Measurements from ENCODE around the gene PCSK6.

Gene PCSK6

DNA sequence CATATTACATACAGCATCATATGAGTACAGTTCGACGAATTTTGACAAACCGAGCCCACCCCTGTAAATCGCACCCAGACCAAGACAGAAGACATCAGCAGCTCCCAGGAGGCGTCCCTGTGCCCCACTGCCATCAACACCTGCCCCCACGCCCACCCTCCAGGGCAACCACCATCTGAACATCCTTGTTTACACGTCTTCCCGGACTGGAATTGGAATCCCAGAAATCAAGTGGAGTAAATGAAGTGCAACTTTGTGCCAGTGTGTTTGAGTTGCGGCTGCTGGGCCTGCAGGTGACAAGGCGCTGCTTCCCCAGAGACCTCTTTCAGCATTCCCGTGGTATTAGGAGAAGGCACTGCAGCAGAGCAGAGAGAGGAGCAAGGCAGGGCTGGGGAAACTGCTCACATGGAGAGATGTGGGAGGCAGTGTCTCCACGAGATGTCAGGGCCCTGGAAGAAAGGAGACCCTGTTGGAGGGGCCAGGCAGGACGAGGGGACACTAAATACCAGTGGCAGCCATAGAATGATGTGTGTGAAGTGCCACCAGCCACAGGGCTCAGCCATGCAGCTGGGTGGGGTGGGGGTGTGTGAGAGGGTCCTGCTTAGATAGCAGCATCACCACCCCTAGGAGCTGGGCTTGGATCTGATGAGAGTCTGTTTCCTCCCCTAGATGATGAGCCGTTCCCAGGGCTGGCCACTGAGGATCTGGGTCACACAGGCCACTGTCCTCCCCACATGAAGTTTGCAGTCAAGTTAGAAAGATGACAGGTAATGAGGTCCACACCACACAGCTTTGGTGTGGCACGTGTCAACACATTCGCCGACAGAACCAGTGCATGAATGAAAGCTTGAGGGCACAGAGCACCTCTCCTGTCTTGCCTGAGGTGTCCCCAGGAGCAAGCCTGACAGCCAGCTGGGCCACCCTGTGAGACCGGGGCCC is 33.4 kb upstream of the PCSK6 start:
- DNase-seq (no peak), ATAC-seq (peak; percentile 21)

DNA sequence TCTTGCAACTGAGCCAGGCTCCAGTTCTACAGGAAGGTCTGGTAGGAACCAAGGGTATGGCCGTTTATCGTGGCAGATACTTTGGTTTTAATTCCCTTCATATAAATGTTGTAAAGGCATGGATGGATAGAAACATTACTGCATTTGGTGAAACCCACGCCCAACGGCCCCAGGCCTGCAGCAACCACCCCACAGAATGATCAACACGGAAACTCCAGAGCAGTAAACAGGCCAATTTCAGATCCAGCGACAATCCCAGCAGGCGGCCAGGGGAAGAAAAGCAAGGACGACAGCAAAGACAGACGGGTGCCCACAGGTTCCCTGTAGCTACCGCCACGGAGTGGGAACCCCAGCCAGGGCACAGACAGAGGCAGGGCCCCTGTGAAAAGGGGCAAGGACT is 32.6 kb upstream of the PCSK6 start:
- no peak for DNase-seq
- no peak for ATAC-seq

DNA sequence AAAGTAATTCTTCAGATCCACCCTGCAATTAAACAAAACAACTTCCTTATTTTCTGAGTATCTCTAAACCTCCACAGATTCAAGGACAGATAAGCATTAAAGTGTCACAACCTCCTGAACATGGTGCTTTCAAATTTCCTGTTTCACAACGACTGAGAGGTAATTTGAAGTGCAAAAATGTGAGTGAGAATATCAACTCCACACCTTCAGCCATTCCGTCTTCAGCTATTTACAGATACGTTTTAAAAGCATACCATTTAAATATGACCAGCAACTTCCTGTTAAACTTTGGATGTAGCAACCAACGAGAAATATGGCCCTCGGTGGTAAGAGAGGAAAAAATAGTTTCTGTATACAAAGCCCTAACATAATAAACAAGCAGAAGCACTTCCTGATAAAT is 32.1 kb upstream of the PCSK6 start:
- ATAC-seq (no peak), DNase-seq (no peak)

DNA sequence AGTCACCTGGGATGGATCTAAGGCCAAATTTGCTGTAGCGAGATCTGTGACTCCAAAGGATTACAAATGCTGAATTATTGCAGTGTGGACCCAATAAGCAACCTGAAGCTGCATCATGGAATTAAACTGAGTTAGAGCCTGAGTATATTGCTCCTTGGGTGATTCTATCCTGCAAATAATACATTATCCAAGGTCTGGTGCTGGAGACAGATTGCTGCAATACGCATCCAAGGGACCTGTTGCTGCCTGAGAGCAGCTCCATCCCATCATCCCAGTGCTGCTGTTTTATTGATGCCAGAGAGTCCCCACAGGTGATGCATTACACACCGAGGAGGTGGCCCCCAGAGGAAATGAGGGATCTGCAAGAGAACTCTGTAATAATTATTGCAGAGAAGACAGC is 31.6 kb upstream of the PCSK6 start:
- no peak for ATAC-seq
- no peak for DNase-seq

DNA sequence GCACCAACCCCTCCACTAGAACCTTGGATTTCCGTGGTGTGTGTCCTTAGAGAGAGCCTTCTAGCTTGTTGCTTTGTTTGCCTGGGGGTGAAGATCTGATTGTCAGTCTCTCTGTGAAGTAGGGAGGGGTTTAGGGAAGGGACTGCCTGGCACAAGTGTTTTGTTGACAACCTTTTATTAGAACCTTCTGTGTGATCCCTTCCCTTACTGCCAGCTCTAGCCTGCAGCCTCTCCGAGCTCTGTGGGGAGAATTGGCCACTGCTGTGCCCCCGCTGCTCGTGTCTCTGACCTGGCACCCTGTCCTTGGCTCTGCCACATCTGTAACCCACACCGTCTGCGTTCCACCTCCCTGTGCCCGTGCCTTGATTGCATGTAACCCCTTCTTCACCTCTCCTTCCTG is 30.9 kb upstream of the PCSK6 start:
- DNase-seq (no peak), ATAC-seq (no peak)

DNA sequence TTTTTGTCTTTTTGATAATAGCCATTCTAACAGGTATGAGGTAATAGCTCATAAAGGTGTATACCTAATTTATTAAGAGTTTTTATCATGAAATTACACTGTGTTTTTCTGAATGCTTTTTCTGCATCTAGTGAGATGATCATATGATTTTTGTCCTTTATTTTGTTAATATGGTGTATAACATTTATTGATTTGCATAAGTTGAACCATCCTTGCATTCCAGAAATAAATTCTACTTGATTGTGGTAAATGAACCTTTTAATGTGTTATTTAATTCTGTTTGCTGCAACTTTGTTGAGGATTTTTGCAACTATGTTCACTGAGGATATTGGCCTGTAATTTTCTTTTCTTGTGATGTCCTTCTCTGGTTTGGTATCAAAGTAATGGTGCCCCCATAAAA is 28.0 kb upstream of the PCSK6 start:
- ATAC-seq, result no peak

DNA sequence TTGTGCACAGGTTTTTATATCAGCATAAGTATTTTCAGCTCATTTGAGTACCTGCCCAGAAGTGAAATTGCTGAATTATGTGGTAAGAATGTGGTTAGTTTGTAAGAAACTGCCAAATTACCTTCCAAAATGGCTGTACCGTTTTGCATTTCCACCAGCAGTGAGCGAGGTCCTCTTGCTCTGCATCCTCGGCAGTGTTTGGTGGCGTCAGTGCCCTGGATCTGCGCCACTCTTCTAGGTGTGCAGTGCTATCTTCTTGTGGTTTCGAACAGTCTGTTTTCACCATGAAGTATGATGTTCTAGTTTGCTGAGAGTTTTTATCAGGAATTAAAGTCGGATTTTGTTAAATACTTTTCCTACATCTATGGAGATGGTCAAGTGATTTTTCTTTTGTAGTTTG is 24.8 kb upstream of the PCSK6 start:
- ATAC-seq (no peak), DNase-seq (no peak)

More for the DNA sequence above, 28.0 kb upstream of the PCSK6 start:
- no peak for DNase-seq

DNA sequence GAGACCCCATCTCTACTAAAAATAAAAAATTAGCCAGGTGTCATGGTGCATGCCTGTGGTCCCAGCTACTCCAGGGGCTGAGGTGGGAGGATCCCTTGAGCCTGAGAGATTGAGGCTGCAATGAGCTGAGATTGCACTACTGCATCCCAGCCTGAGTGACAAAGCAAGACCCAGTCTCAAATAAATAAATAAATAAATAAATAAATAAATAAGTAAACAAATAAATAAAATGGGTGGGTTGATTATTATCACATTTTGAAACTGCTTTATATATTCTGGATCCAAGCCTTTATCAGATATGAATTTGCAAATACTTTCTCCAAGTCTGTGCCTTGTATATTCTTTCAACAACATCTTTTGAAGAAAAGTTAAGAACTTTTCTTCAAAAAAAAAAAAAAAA is 22.2 kb upstream of the PCSK6 start:
- ATAC-seq, result no peak
- DNase-seq, result no peak

DNA sequence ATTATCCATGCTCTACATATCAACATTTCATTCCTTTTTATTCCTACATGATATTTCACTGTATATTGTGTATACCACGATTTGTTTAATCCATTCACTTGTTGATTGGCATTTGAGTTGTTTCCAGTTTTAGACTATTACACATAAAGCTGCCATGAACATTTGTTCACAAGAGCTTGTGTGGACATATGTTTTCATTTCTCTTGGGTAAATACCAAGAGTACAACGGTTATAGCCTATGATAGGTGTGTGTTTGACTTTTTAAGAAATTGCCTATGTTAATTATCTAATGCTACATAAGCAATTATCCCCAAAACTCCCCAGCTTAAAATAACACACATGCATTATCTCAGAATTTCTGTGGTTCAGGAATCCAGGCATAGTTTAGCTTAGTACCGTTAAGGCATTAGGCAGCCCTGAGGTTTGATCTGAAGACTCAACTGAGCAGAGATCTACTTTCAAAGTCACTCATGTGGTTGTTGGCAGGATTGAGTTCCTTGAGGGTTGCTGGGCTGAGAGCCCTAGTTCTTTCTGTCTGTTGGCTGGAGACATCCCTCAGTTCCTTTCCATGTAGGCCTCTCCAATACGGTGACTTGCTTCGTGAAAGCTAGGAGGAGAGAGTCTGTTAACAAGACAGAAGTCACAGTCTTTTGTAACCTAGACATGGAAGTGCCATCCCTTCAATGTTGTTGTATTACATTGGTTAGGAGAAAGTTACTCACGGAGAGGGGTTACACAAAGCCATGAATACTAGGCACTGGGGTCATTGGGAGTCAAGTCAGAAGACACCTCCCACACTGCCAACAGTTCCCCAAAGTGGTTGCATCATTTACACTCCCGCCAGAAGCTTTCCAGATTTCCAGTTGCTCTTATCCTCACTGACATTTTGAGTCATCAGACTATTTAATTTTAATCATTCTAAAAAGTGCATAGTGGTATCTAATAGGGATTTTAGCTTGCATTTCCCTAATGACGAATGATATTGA is 21.0 kb upstream of the PCSK6 start:
- DNase-seq, result no peak
- ATAC-seq, result no peak

DNA sequence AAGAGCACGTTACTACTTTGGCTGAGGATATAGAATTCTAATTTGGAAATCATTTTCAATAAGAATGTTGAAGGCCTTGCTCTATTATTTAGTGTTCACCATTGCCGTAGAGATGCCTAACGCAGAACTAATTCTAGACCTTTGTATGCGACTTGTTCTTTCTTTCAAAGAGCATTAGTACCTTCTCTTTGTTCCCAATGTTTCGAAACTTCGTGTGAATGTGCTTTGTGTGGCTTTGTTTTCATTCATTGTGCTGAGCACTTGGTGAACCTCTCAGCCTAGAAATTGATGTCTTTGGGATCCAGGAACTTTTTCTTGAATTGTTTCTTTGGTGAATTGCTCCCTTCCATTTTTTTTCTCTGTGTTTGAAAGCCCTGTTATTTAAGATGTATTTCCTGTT is 19.8 kb upstream of the PCSK6 start:
- no peak for ATAC-seq
- no peak for DNase-seq

DNA sequence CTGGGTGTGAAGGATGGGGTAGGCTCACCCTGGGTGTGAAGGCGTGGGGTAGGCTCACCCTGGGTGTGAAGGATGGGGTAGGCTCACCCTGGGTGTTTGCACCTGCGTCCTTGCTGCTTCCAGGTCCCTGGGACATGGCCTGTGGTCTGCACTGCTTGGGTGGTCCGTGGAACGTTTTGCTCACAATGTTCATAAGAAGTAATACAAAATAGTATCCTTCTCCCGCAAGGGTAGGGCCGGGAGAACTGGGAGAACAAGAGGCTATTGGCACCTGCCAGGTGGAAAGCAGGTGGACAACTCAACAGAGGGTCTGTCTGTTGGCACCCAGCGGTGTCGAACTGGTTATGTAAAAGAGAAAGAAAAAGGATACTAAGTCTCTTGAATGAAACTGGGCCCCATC is 17.0 kb upstream of the PCSK6 start:
- DNase-seq (no peak), ATAC-seq (no peak)

DNA sequence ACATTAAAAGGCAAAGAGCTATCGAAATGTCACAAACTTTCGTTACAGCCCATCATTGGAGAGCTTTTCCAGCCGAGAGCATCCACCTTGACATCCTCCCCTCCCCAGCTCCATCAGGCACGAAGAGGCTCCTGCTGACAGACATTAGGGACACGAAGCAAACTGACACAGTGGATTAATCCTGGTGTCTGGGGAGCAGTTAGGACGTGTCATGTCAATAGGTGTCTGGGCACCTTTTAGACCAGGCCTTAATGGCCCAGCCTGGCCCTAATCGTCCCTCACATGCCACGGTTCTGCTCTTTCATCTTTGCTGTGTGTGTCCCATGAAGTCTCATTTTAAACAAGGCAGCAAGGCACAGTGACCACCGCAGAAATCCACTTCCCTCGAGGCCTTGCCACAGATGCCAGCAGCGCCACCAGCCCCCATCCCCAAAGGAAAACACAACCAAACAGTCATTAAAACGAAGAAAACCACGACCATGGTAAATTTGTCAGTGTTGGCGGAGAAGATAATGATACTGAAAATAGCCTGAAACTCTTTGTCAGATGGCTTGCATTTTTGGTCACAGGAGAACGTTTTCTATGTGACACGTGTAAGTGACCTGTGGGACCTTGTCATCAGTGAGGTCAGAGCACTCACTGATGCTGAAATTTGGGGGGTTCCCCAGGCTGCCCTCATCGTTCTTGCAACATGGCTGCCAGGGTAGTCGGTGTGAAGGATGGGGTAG is 16.3 kb upstream of the PCSK6 start:
- no peak for DNase-seq
- no peak for ATAC-seq

DNA sequence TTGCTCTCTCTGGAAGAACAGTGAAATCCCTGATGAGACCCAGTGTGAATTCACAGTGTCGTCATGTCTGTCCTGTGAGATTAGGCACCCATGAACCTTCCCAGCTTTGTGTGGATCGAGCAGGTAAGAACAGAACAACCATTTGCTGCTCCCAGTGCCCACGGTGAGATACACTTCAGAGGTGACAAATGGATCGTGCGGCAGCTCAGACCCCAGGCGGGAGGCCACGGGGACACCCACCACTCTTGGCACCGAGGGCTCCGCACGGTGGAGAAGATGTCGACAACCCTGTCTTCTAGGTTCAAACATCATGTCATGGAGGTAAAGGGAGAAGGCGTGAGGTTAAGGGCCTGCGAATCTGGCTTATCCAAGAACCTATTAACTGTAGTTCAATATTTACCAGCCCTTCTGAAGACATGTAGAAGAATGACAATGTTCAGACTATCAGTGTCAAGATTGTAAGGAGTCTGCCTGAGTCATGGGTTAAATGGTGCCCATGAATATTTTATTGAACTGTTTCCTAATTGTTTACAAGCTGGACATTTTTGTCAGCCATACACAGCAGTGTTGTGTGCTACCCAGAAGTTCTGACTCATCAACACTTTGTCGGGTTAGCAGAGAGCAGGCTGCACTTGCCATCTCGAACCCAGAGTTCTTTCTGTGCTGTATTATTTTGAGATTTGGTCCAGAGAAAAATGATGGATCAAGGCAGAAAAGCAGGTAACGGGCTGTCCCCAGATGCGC is 15.5 kb upstream of the PCSK6 start:
- DNase-seq (no peak), ATAC-seq (no peak)

DNA sequence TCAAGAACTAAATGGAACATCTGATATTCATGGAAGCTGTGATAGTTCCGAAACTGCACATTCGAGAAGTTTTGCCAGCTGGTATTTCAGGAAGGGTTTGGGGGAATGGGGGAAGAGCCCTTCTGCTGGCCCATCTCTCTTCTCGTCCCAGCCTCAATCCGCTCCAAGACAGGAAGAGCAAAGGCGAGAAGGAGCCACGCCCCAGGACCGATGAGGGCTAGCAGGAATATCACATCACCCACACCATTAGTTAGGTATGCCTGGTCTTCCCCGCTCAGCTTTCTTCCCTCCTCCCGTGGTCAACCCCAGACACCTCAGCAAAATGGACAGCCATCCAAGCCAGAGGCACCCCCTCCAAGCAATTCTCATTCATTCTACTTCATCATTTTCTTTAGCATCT is 14.9 kb upstream of the PCSK6 start:
- no peak for ATAC-seq

DNA sequence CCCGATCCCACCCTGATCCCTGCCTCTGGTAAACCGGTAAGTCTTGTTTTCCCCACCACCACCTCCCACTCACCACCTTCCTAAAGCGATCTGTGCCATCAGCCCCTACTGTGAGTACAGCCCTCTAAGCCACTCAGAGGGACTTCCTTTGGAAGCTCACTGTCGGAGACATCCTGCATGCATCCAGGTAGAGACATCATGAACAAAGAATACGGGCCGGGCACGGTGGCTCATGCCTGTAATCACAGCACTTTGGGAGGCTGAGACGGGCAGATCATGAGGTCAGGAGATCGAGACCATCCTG is 13.7 kb upstream of the PCSK6 start:
- no peak for ATAC-seq
- DNase-seq, result no peak

More for the DNA sequence above, 14.9 kb upstream of the PCSK6 start:
- DNase-seq, result no peak

DNA sequence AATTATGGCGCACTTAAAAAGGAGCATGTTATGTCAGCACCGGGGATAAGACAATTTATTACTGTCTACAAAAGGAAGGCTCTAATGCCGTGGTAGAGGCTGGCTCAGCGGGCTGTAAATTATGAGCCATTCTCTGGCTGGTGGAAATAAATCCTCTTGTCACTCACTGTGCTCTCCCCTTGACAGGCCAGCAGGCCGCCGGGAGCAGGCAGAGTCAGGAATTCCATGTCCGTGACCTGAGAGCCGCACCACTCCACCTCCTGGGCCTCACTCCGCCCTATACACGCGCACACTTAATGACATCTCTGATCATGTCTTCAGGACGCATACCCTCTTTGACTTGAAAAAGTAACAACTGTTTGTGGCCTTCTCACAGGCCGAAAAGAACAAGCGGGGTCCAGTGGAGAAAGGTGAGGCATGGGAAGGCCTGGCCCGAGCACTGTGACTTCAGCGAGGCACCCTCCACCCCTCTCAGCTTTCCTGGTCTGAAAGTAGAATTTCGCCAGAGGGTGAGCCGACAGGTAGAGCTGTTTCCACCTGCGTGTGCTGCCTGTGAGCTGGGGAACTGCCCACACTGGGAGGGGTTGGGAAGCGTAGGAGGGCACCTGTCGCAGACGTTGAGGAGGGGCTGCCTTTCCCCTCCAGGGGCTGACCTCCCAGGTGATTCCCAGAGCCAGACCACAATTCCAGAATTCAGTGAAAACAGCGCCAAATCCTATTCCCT is 13.2 kb upstream of the PCSK6 start:
- no peak for ATAC-seq

DNA sequence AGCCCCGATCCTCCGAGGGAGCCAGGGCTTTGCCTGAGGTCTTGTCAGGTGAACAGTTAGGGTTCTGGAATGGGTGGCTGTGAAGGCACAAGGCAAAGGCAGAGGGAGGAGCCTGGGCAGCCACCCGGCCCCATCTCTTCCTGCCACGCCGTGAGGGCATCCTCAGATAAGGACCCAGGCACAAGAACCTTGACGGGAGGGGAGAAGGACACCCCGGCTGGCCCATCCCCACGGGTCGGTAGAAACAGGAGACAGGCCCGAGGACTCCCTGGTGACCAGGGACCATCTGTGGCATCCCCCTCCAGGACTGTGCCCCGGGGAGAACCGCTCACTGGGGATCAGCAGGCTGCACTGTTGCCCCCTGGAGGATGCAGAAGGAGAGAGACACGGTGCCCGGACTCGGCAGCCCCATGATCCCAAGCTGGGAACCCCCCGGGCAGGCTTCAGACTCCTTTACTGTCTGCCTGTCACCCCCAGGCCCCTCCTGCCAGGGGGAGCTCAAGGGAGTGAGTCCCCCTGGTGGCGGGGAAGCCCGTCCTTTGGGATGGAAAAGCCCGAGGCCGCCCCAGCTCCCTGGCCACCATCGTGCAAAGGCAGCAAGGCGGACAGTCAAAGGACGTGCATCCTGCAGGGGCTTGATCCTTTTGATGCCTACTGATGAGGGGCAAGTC is 12.3 kb upstream of the PCSK6 start:
- DNase-seq, result peak; percentile 70

More for the DNA sequence above, 13.2 kb upstream of the PCSK6 start:
- no peak for DNase-seq

DNA sequence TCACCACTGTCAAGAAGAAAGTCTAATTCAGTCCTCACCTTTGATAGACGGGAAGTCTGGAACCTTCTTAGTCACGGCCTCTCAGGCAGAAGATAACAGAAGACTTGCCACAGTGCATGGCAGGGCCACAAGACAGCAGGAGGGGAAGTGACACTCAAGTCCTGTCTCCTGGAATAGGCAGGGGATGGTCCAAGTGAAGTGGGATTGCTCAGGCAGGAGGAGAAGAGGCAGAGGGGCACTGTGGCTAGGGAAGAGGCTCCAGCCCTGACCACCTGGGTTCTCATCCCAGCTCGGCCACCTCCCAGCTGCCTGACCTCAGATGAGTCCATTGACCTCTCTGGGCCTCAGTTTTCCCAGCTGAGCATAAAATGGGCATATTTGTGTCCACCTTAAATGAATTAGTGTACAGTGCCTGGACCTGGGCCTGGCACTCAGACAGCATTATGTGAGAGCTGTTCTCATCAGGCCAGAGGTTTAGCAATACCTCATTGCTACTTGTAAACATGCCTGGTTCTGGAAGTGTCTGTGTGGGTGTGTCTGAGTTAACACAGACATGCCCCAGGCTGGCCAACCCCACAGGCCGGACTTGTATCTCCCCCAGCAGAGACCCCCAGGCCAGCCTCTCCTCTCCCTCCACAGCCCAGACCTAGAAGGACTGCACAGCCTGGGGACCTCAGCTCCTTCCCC is 11.5 kb upstream of the PCSK6 start:
- ATAC-seq (no peak), DNase-seq (no peak)

More for the DNA sequence above, 12.3 kb upstream of the PCSK6 start:
- peak; percentile 92 for ATAC-seq

DNA sequence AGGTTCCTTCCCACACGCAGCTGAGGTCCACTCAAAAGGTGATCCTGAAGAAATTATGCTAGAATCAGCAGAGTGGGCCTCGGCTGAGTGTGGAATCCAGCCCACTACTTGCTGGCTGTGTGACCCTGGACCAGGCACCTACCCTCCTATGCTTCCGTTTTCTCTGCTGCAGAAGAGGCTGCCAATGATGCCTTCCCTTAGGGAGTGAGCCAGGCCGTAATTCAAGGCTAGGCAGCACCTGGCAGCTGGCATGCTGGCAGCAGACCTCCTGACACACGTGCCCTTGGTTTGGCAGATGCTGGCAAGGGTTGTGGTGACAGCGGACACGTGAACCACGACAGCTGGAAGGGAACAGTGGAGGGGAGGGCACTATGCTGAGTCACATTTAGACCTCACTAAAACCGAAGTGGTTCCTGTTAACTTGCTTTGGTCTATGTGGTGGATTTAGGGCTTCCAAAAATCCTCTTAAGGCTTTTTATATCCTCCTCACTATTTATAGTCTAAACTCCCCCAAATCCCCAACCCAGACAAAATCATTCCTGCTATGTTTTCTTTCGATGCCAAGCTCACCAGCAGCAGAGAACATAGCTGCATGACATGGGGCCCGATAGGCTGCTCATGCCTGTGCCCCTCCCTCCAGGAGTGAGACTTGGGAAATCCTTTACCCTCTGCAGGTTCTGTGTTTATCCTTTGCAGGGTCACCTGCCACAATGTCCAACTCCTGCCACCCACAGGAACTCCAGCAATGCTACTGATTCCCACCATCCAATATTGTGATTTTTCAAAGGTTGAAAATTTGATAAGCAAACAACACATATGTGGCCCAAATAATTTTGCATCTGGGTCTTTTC is 10.6 kb upstream of the PCSK6 start:
- ATAC-seq (no peak), DNase-seq (peak; percentile 18)
